HCT116 (cell line): ENCODE results near the gene CACNB3. TPM values are rescaled to one million over a fixed set of nuclear protein-coding genes. Genes with fewer than 3 reads are reported as not detected.

Experiments used
- ATAC-seq: fragments of 200-7000 bp; cut with Tn5 transposase; 2 replicates; pipeline ENCODE4 v1.9.1; 2020; ENCODE audit warnings: mild to moderate bottlenecking, moderate library complexity
- BruUV-seq: library from RNA; stranded (reverse); fragments of 400-500 nt; replicated peaks from 2 replicates; lab custom pipeline; 2021; lab: Mats Ljungman, UMichigan
- CTCF ChIA-PET: fragments of 300-600 bp; sonication (Branson Sonifier 250); formaldehyde crosslinking; loops from one replicate; lab custom pipeline; 2021; ENCODE audit warnings: antibody characterized with exemption; lab: Charles Lee
- POLR2A ChIA-PET: fragments of 300-600, 350-600 bp; sonication (Branson Sonifier 250); formaldehyde crosslinking; loops from one replicate; lab custom pipeline; 2021; ENCODE audit warnings: antibody characterized with exemption; lab: Charles Lee
- RAD21 ChIA-PET, 2 experiments: fragments of 300-600 bp; sonication (Branson Sonifier 250); formaldehyde crosslinking; loops; one replicate each; lab custom pipeline; 2023; ENCODE audit warnings: low total read pairs in 2 of 2; ENCODE audit not compliant: uncharacterized antibody in 2 of 2, unreplicated experiment in 2 of 2, low non-redundant PET in 1 of 2; lab: Charles Lee
- DNase-seq: peaks from one replicate; pipeline ENCODE4 v3.0.0-alpha.2; 2010; ENCODE audit warnings: low read depth, low spot score
- H2AFZ ChIP-seq: fragments of 200-600 bp; shearing (Covaris generic), sonication (generic); 2 replicates; pipeline ENCODE4 v1.6.1; 2017; ENCODE audit warnings: low read depth, mixed run types, mixed read lengths, antibody characterized with exemption, low read length; ENCODE audit not compliant: poor library complexity, severe bottlenecking
- H3K27ac ChIP-seq: 2 replicates; pipeline ENCODE4 v1.5.1; 2012; ENCODE audit warnings: low read depth, low read length
- H3K27me3 ChIP-seq: fragments of 200-600 bp; sonication (generic); 2 replicates; pipeline ENCODE4 v1.6.1; 2016; ENCODE audit warnings: mixed run types, low read length, mixed read lengths; ENCODE audit not compliant: insufficient read depth
- H3K36me3 ChIP-seq, 2 experiments: fragments of 200-500 bp in 1 of 2; fragments of 200-600 bp in 1 of 2; sonication (Bioruptor generic) in 1 of 2; sonication (generic) in 1 of 2; 2 replicates each; pipeline versions ENCODE4 v1.5.1 to v1.6.1; 2014 to 2016; ENCODE audit warnings: low read length in 2 of 2, inconsistent platforms in 1 of 2, mixed read lengths in 1 of 2, mixed run types in 1 of 2; ENCODE audit not compliant: insufficient read depth in 2 of 2, control insufficient read depth in 1 of 2
- H3K4me1 ChIP-seq, 2 experiments: fragments of 200-600 bp in 1 of 2; sonication (generic) in 1 of 2; 2 replicates each; pipeline versions ENCODE4 v1.5.1 to v1.6.1; 2012 to 2017; ENCODE audit warnings: low read length in 2 of 2, inconsistent platforms in 1 of 2, mild to moderate bottlenecking in 1 of 2, mixed read lengths in 1 of 2, mixed run types in 1 of 2, moderate library complexity in 1 of 2; ENCODE audit not compliant: insufficient read depth in 2 of 2, control insufficient read depth in 1 of 2
- H3K4me2 ChIP-seq: fragments of 200-600 bp; sonication (generic); 2 replicates; pipeline ENCODE4 v1.6.1; 2017; ENCODE audit warnings: mixed run types, low read length, mixed read lengths
- H3K4me3 ChIP-seq, 2 experiments: fragments of 200-600 bp in 1 of 2; sonication (generic) in 1 of 2; replicated peaks in 1 of 2; 2 replicates each; pipeline ENCODE4 v1.5.1; 2011 to 2016; ENCODE audit warnings: low read length in 2 of 2, control low read depth in 1 of 2, low read depth in 1 of 2, mild to moderate bottlenecking in 1 of 2, mixed read lengths in 1 of 2, mixed run types in 1 of 2
- H3K79me2 ChIP-seq: fragments of 200-600 bp; sonication (generic); 2 replicates; pipeline ENCODE4 v1.6.1; 2017; ENCODE audit warnings: mild to moderate bottlenecking, mixed run types, low read length, moderate library complexity, mixed read lengths; ENCODE audit not compliant: insufficient read depth
- H3K9ac ChIP-seq: fragments of 200-600 bp; sonication (generic); 2 replicates; pipeline ENCODE4 v1.6.1; 2016; ENCODE audit warnings: low read length, mixed read lengths
- H3K9me2 ChIP-seq: fragments of 200-600 bp; sonication (generic), shearing (Covaris generic); 2 replicates; pipeline ENCODE4 v1.6.1; 2017; ENCODE audit warnings: mixed run types, mild to moderate bottlenecking, moderate library complexity; ENCODE audit not compliant: insufficient read depth
- H3K9me3 ChIP-seq, 2 experiments: fragments of 200-500 bp in 1 of 2; fragments of 200-600 bp in 1 of 2; sonication (Bioruptor generic) in 1 of 2; sonication (generic) in 1 of 2; 2 replicates each; pipeline ENCODE4 v1.6.1; 2014 to 2017; ENCODE audit warnings: low read length in 2 of 2, mixed read lengths in 2 of 2, inconsistent platforms in 1 of 2, low read depth in 1 of 2, mild to moderate bottlenecking in 1 of 2, mixed run types in 1 of 2, moderate library complexity in 1 of 2; ENCODE audit not compliant: control insufficient read depth in 1 of 2, insufficient read depth in 1 of 2
- H4K20me1 ChIP-seq: fragments of 200-600 bp; sonication (generic), shearing (Covaris generic); 2 replicates; pipeline ENCODE4 v1.6.1; 2017; ENCODE audit warnings: mixed run types, mild to moderate bottlenecking, moderate library complexity; ENCODE audit not compliant: insufficient read depth
- CBX3 ChIP-seq: IDR thresholded peaks from 2 replicates; pipeline ENCODE4 v1.6.1; 2012; ENCODE audit warnings: low read depth
- CEBPB ChIP-seq: IDR thresholded peaks from 2 replicates; pipeline ENCODE4 v1.6.1; 2012; ENCODE audit warnings: low read depth
- CTCF ChIP-seq, 3 experiments: fragments of 200-600 bp in 1 of 3; sonication (generic) in 1 of 3; IDR thresholded peaks in 2 of 3; conservative IDR thresholded peaks in 1 of 3; 2 replicates each; pipeline ENCODE4 v1.5.1; 2012 to 2017; ENCODE audit warnings: low read depth in 2 of 3, low read length in 2 of 3, antibody characterized with exemption in 1 of 3, borderline replicate concordance in 1 of 3, control low read depth in 1 of 3, mild to moderate bottlenecking in 1 of 3, mixed read lengths in 1 of 3, mixed run types in 1 of 3, moderate library complexity in 1 of 3; ENCODE audit not compliant: insufficient read depth in 1 of 3
- EGR1 ChIP-seq: IDR thresholded peaks from 2 replicates; pipeline ENCODE4 v1.6.1; 2012; ENCODE audit warnings: low read depth
- ELF1 ChIP-seq: IDR thresholded peaks from 2 replicates; pipeline ENCODE4 v1.6.1; 2012; ENCODE audit warnings: low read depth, borderline replicate concordance
- EZH2 ChIP-seq: fragments of 200-600 bp; sonication (generic); IDR thresholded peaks from 2 replicates; pipeline ENCODE4 v1.6.1; 2017; ENCODE audit warnings: antibody characterized with exemption, mixed run types
- EZH2phosphoT487 ChIP-seq: fragments of 200-600 bp; IDR thresholded peaks from 2 replicates; pipeline ENCODE4 v1.6.1; 2018; ENCODE audit warnings: antibody characterized with exemption, borderline replicate concordance
- FOSL1 ChIP-seq: IDR thresholded peaks from 2 replicates; pipeline ENCODE4 v1.6.1; 2012; ENCODE audit warnings: low read depth
- JUND ChIP-seq: IDR thresholded peaks from 2 replicates; pipeline ENCODE4 v1.6.1; 2012
- MAX ChIP-seq: IDR thresholded peaks from 2 replicates; pipeline ENCODE4 v1.6.1; 2012
- POLR2A ChIP-seq: IDR thresholded peaks from 2 replicates; pipeline ENCODE4 v1.7.0; 2011; ENCODE audit warnings: borderline replicate concordance; ENCODE audit not compliant: insufficient read depth, insufficient read length; ENCODE audit errors: extremely low read depth
- POLR2AphosphoS5 ChIP-seq: IDR thresholded peaks from 2 replicates; pipeline ENCODE4 v1.6.1; 2011; ENCODE audit warnings: mild to moderate bottlenecking, low read depth, low read length, moderate library complexity
- SIN3A ChIP-seq: IDR thresholded peaks from 2 replicates; pipeline ENCODE4 v1.6.1; 2012; ENCODE audit warnings: low read depth
- SP1 ChIP-seq: IDR thresholded peaks from 2 replicates; pipeline ENCODE4 v1.6.1; 2012; ENCODE audit warnings: low read depth
- TCF7L2 ChIP-seq: IDR thresholded peaks from 2 replicates; pipeline ENCODE4 v1.7.0; 2011; ENCODE audit warnings: borderline replicate concordance, inconsistent platforms; ENCODE audit not compliant: insufficient read depth, insufficient read length; ENCODE audit errors: extremely low read depth
- YY1 ChIP-seq: IDR thresholded peaks from 2 replicates; pipeline ENCODE4 v1.6.1; 2011; ENCODE audit warnings: low read length, low read depth, moderate library complexity, mild to moderate bottlenecking; ENCODE audit not compliant: insufficient replicate concordance; ENCODE audit errors: extremely low read depth
- ZBTB33 ChIP-seq: IDR thresholded peaks from 2 replicates; pipeline ENCODE4 v1.6.1; 2011; ENCODE audit warnings: mild to moderate bottlenecking, low read length, moderate library complexity; ENCODE audit not compliant: insufficient replicate concordance; ENCODE audit errors: extremely low read depth
- ZNF274 ChIP-seq: fragments of 200-500 bp; sonication (Bioruptor generic); IDR thresholded peaks from 2 replicates; pipeline ENCODE4 v1.6.1; 2014; ENCODE audit warnings: mild to moderate bottlenecking, low read depth, low read length, inconsistent platforms
- intact Hi-C: fragments of 100-400 bp; cut with micrococcal nuclease; formaldehyde crosslinking; loops from 2 replicates; pipeline ENCODE4 v1.10.0; 2022
- total RNA-seq: library from RNA; stranded (reverse); gene quantifications from one replicate; pipeline ENCODE4 v1.2.1, GENCODE V29; 2021; ENCODE audit not compliant: unreplicated experiment

CACNB3 gene
- total RNA-seq, 1 experiment from 2014 or later = 22.0 TPM

GRCh38 chr12:48796976-48797375 lies 21.3 kb upstream of the CACNB3 start:
- no peak overlapping the region for H3K27ac ChIP-seq
- CTCF ChIA-PET = interaction anchor here (1.8 to 7.9 kb wide), 4 partner anchors 42 to 179 kb away, joined by 5 to 85 read pairs (median 12); no protein-coding TSS in a partner anchor
- H3K9me2 ChIP-seq = no peaks in the 10 kb centered on the region
- TF ChIP-seq TCF7L2 = no peak
- no peak for TF ChIP-seq CEBPB
- no peak for TF ChIP-seq JUND
- no peak for TF ChIP-seq SIN3A
- TF ChIP-seq ELF1 = no peak
- TF ChIP-seq POLR2AphosphoS5 = no peak
- no peak for TF ChIP-seq FOSL1
- no peak for TF ChIP-seq EZH2
- no peak for TF ChIP-seq EZH2phosphoT487
- TF ChIP-seq ZBTB33 = no peak
- TF ChIP-seq EGR1 = no peak
- TF ChIP-seq CTCF (IDR thresholded peaks at IDR 0.05 in 2 of 3, conservative IDR thresholded peaks at IDR 0.05 in 1 of 3; ENCODE audit: borderline replicate concordance in 1 of 3, insufficient read depth in 1 of 3, low read depth in 2 of 3, low read length in 2 of 3) = no peak
- TF ChIP-seq MAX = no peak
- no peak for TF ChIP-seq YY1
- TF ChIP-seq ZNF274 = no peak
- TF ChIP-seq SP1 = no peak
- no peak for TF ChIP-seq POLR2A
- TF ChIP-seq CBX3 = no peak
- no peak overlapping the region for H3K4me3 ChIP-seq
- H3K36me3 ChIP-seq = no peaks in the 10 kb centered on the region
- H3K27me3 ChIP-seq = no peaks in the 10 kb centered on the region
- intact Hi-C loops = loop anchor here (5.0 kb wide), 1 partner anchor 115 kb away; the partner anchor contains the start of gene KANSL2
- no peak overlapping the region for H2AFZ ChIP-seq
- RAD21 ChIA-PET = interaction anchor here in 1 of 2 experiments (0.5 to 1.1 kb wide), 2 partner anchors 44 to 110 kb away, joined by 3 to 4 read pairs; no protein-coding TSS in a partner anchor
- no peaks in the 10 kb centered on the region for H4K20me1 ChIP-seq
- no peaks in the 10 kb centered on the region for H3K79me2 ChIP-seq
- no peaks in the 10 kb centered on the region for H3K9me3 ChIP-seq
- POLR2A ChIA-PET = interaction anchor here (1.7 kb wide), 1 partner anchor 44 kb away, joined by 6 read pairs; no protein-coding TSS in a partner anchor
- ATAC-seq = no peak
- H3K9ac ChIP-seq = no peak overlapping the region
- H3K4me1 ChIP-seq = peaks cover 8 to 15% of the 10 kb centered on the region in 2 experiments
- no peak for DNase-seq
- H3K4me2 ChIP-seq = no peak overlapping the region
- no TSS peak for BruUV-seq
